ENCODE measurements around the gene ATF7IP.
"Not testable (repeated sequence)": the region's sequence is repeated elsewhere in the genome, so short reads cannot be mapped to it uniquely, and the experiment has no call there.

DNA sequence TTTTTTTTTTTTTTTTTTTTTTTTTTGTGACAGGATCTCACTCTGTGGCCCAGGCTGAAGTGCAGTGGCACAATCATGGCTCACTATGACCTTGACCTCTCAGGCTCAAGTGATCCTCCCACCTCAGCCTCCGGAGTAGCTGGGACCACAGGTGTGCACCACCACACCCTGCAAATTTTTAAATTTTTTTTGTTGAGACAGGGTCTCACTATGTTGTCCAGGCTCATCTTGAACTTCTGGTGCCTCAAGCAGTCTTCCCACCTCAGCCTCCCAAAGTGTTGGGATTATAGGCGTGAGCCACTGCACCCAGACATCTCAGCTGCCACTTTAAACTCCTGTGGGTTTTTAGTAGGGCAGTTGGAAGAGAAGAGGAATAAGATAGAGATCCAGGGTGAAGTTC, 39.9 kb downstream of the ATF7IP start:
- TF ChIP-seq POLR2A, EP300 (IDR thresholded peaks at IDR 0.05): not testable (repeated sequence)
- TF ChIP-seq, protein P1, sequence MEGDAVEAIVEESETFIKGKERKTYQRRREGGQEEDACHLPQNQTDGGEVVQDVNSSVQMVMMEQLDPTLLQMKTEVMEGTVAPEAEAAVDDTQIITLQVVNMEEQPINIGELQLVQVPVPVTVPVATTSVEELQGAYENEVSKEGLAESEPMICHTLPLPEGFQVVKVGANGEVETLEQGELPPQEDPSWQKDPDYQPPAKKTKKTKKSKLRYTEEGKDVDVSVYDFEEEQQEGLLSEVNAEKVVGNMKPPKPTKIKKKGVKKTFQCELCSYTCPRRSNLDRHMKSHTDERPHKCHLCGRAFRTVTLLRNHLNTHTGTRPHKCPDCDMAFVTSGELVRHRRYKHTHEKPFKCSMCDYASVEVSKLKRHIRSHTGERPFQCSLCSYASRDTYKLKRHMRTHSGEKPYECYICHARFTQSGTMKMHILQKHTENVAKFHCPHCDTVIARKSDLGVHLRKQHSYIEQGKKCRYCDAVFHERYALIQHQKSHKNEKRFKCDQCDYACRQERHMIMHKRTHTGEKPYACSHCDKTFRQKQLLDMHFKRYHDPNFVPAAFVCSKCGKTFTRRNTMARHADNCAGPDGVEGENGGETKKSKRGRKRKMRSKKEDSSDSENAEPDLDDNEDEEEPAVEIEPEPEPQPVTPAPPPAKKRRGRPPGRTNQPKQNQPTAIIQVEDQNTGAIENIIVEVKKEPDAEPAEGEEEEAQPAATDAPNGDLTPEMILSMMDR (IDR thresholded peaks at IDR 0.05): not testable (repeated sequence)

Measured in upper lobe of left lung (tissue), 4 donors.